Measurements from ENCODE around the gene EEF1E1.

DNA sequence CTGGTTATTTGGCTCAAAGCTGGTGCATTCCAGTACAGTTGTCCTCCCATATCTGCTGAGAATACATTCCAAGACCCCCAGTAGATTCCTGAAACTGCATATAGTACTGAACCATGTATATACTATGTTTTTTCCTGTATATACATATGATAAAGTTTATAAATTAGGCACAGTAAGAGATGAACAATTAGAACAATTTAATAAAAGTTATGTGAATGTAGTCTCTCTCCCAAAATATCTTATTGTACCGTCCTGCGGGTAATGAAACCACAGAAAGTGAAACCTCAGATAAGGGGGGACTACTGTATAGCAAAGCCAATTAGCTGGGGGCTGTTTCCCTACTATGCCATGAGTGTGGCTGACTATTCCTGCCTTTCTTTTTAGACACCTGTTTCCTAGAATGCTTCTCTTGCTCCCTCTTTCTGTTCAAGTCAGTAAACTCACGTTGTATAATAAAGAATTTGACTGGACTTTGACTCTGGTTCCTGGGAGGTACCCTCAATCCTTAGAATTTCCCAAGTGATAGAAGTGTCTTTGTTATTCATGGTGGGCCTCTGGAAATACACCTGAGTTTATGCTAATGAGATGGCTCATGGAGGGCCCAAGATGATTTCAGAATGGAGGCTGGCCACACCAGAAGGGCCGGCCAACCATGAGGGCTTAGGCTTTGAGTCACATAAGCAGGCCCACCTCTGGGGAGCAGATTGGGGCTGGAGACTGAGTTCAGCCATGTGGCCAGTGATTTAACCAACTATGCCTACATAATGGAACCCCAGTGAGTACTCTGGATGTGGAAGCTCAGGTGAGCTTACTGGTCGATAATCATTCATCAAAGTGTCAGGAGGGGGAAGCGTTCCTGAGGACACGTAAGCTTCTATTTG is 37.5 kb downstream of the EEF1E1 start:
- TF ChIP-seq EZH2 (IDR thresholded peaks at IDR 0.05), result no peak
- TF ChIP-seq, protein P1, sequence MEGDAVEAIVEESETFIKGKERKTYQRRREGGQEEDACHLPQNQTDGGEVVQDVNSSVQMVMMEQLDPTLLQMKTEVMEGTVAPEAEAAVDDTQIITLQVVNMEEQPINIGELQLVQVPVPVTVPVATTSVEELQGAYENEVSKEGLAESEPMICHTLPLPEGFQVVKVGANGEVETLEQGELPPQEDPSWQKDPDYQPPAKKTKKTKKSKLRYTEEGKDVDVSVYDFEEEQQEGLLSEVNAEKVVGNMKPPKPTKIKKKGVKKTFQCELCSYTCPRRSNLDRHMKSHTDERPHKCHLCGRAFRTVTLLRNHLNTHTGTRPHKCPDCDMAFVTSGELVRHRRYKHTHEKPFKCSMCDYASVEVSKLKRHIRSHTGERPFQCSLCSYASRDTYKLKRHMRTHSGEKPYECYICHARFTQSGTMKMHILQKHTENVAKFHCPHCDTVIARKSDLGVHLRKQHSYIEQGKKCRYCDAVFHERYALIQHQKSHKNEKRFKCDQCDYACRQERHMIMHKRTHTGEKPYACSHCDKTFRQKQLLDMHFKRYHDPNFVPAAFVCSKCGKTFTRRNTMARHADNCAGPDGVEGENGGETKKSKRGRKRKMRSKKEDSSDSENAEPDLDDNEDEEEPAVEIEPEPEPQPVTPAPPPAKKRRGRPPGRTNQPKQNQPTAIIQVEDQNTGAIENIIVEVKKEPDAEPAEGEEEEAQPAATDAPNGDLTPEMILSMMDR (IDR thresholded peaks at IDR 0.05), result no peak
- no peak for TF ChIP-seq EZH2phosphoT487 (IDR thresholded peaks at IDR 0.05)

Data from neural progenitor cell (in vitro differentiated cells).